Stomach (tissue), 9 donors: ENCODE data around the gene SNN. TPM values are rescaled to one million over a fixed set of nuclear protein-coding genes. Genes with fewer than 3 reads are reported as not detected.
A peak's percentile ranks its signal among the peaks of the same experiment; 100 is the strongest.

Source experiments
- DNase-seq, 2 donors: peaks; one replicate each; pipeline versions ENCODE4 v3.0.0 to v3.0.0-alpha.2; 2013 to 2019
- H3K27ac ChIP-seq, 5 donors: fragments of 200-600 bp in 4 of 5; sonication (generic) in 4 of 5; one replicate each; pipeline ENCODE4 v1.5.1; 2013 to 2019; ENCODE audit warnings: mild to moderate bottlenecking in 1 of 5, moderate library complexity in 1 of 5
- H3K27me3 ChIP-seq, 3 donors: fragments of 200-600 bp; sonication (generic); one replicate each; pipeline ENCODE4 v1.5.1; 2017 to 2019; ENCODE audit warnings: mixed run types in 1 of 3
- H3K36me3 ChIP-seq, 4 donors: fragments of 200-600 bp; sonication (generic); 1 replicate in 3 of 4; 2 replicates in 1 of 4; pipeline ENCODE4 v1.5.1; 2016 to 2019
- H3K4me1 ChIP-seq, 4 donors: fragments of 200-600 bp; sonication (generic); one replicate each; pipeline ENCODE4 v1.5.1; 2016 to 2019
- H3K4me3 ChIP-seq, 4 donors: fragments of 200-600 bp; sonication (generic) in 3 of 4; one replicate each; pipeline ENCODE4 v1.5.1; 2016 to 2019; ENCODE audit warnings: mild to moderate bottlenecking in 1 of 4
- H3K9me3 ChIP-seq, 4 donors: fragments of 200-600 bp; sonication (generic); one replicate each; pipeline ENCODE4 v1.5.1; 2016 to 2019
- EP300 ChIP-seq: sonication (generic); formaldehyde crosslinking; IDR thresholded peaks from one replicate; pipeline ENCODE4 v1.6.1; 2017; ENCODE audit warnings: antibody characterized with exemption
- POLR2A ChIP-seq, 4 donors: fragments of 450-650 bp; IDR thresholded peaks; one replicate each; pipeline ENCODE4 v1.6.1; 2016; ENCODE audit warnings: antibody characterized with exemption in 4 of 4, control low read depth in 2 of 4, mild to moderate bottlenecking in 1 of 4, moderate library complexity in 1 of 4
- POLR2AphosphoS5 ChIP-seq, 3 donors: sonication (generic); formaldehyde crosslinking; IDR thresholded peaks; one replicate each; pipeline ENCODE4 v1.6.1; 2016; ENCODE audit warnings: antibody characterized with exemption in 3 of 3
- WGBS, 5 donors: extraction: QIAGEN DNeasy Blood & Tissue Kit in 3 of 5; methylation state at CpG; one replicate each; pipeline versions ENCODE4 v1.1.5 to v1.1.7; 2013 to 2018; 5-methylcytosine and 5-hydroxymethylcytosine counted together
- intact Hi-C: fragments of 100-400 bp; cut with DNase I; formaldehyde crosslinking; loops from one replicate; pipeline ENCODE4 v1.15.1; 2023; ENCODE audit warnings: low total_unique reads
- polyA plus RNA-seq, 3 donors: library from polyadenylated mRNA; stranded (reverse); fragments of 200-250 nt; gene quantifications; one replicate each; pipeline ENCODE4 v1.2.3, GENCODE V29; 2013
- total RNA-seq, 5 donors: library from RNA; depleted of rRNA; stranded (reverse); fragments of >200 nt; gene quantifications; one replicate each; pipeline versions ENCODE4 v1.1.0 to v1.2.3, GENCODE V29; 2014 to 2016
- TF ChIP-seq, protein P1 (sequence below), 7 experiments: fragments of 450-650 bp in 4 of 7; fragments of 200-600 bp in 3 of 7; sonication (generic) in 3 of 7; IDR thresholded peaks; one replicate each; pipeline ENCODE4 v1.5.1; 2016 to 2019; ENCODE audit warnings: antibody characterized with exemption in 7 of 7, control low read depth in 2 of 7, mild to moderate bottlenecking in 1 of 7
- donor health status: healthy with polysubstance abuse.
- donor health status: Bipolar disorder and iron deficiency.
- donor health status: healthy.

The SNN gene
- total and polyA plus RNA-seq, 8 donors: 2.9 to 25.0 (median 13.7) TPM

DNA sequence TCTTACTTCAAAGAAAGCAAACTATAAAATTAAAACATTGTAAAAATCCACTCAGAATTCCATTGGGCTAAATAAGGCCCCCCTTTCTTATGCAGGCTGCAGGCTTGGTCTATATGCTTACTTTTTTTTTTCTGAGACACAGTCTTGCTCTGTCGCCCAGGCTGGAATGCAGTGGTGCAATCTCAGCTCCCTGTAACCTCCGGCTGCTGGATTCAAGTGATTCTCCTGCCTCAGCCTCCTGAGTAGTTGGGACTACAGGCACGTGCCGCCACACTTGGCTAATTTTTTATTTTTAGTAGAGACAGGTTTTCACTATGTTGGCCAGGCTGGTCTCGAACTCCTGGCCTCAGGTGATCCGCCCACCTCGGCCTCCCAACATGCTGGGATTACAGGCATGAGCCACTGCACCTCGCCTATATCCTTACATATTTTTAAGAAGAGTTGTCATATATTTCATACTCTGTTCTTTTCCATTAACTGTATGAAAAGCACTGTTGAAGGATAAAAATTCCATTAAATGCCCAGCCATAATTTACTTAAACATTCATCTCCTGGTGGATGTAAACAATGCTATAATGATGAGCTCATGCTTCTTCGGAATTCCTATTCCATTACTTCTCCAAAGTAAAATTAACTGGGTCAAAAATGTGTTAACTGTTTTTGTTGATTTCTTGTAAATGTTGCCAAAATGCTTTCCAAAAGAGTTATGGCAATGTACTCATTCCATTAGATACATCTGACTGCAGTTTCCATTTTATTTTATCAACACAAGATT, 17.8 kb downstream of the SNN start:
- Histone ChIP-seq H3K4me3 (no peak overlapping the region), H3K27ac (peak overlapping the region in 2 of 5 donors; percentile 1 to 47), H3K36me3 (peaks cover 63 to 84% (median 79%) of the 10 kb centered on the region in 4 donors), H3K4me1 (peaks cover 14 to 74% (median 49%) of the 10 kb centered on the region in 4 donors), H3K27me3 (no peaks in the 10 kb centered on the region), H3K9me3 (no peaks in the 10 kb centered on the region)
- DNase-seq: peak in 1 of 2 donors; percentile 9
- 72 to 86% (median 82%) methylated on average over 9 of the region's 9 CpGs for WGBS, 5 donors
- TF ChIP-seq, protein P1, sequence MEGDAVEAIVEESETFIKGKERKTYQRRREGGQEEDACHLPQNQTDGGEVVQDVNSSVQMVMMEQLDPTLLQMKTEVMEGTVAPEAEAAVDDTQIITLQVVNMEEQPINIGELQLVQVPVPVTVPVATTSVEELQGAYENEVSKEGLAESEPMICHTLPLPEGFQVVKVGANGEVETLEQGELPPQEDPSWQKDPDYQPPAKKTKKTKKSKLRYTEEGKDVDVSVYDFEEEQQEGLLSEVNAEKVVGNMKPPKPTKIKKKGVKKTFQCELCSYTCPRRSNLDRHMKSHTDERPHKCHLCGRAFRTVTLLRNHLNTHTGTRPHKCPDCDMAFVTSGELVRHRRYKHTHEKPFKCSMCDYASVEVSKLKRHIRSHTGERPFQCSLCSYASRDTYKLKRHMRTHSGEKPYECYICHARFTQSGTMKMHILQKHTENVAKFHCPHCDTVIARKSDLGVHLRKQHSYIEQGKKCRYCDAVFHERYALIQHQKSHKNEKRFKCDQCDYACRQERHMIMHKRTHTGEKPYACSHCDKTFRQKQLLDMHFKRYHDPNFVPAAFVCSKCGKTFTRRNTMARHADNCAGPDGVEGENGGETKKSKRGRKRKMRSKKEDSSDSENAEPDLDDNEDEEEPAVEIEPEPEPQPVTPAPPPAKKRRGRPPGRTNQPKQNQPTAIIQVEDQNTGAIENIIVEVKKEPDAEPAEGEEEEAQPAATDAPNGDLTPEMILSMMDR (IDR thresholded peaks at IDR 0.05): no peak
- TF ChIP-seq POLR2AphosphoS5 (IDR thresholded peaks at IDR 0.05): no peak
- intact Hi-C loops: no loop called here

DNA sequence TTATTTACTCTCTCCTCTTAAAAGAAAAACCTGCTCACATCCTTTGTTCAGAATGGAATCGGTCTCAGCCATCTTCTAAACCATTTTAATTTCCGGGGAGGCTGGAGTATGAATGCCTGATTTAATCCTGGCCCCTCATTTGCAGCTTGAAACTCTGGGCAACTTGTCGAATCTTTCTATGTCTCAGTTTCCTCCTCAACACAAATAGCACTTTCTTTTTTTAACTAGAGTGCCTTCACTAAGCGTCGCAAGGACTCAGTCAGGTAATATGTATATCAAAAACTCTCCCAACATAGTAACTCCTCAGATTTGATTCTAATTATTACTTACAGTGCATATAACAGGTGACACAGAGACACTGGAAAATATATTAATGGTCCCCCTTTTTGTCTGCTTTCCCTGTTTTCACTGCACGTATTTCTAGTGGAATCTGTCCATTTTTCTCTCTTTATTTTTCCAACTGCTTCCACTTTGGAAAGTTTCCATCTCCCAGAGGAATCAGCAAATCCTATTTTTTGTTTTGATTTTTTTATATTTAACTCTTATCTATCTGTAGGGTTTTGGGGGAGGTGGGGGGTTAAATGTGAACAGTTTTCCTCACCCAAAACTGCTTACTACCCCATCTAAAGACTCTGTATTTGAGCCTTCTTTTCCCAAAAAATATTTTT, 18.6 kb downstream of the SNN start:
- Histone ChIP-seq H3K4me1 (peaks cover 6 to 67% (median 43%) of the 10 kb centered on the region in 4 donors), H3K4me3 (no peak overlapping the region), H3K36me3 (peaks cover 67 to 85% (median 80%) of the 10 kb centered on the region in 4 donors), H3K27me3 (no peaks in the 10 kb centered on the region), H3K27ac (peak overlapping the region in 2 of 5 donors; percentile 1 to 47), H3K9me3 (no peaks in the 10 kb centered on the region)
- 58 to 78% (median 66%) methylated on average over 6 of the region's 6 CpGs for WGBS, 5 donors
- no peak for DNase-seq
- intact Hi-C loops: no loop called here
- TF ChIP-seq, protein P1 (IDR thresholded peaks at IDR 0.05): no peak
- no peak for TF ChIP-seq POLR2AphosphoS5 (IDR thresholded peaks at IDR 0.05)
- no peak for TF ChIP-seq EP300
- no peak for TF ChIP-seq POLR2A (IDR thresholded peaks at IDR 0.05)

DNA sequence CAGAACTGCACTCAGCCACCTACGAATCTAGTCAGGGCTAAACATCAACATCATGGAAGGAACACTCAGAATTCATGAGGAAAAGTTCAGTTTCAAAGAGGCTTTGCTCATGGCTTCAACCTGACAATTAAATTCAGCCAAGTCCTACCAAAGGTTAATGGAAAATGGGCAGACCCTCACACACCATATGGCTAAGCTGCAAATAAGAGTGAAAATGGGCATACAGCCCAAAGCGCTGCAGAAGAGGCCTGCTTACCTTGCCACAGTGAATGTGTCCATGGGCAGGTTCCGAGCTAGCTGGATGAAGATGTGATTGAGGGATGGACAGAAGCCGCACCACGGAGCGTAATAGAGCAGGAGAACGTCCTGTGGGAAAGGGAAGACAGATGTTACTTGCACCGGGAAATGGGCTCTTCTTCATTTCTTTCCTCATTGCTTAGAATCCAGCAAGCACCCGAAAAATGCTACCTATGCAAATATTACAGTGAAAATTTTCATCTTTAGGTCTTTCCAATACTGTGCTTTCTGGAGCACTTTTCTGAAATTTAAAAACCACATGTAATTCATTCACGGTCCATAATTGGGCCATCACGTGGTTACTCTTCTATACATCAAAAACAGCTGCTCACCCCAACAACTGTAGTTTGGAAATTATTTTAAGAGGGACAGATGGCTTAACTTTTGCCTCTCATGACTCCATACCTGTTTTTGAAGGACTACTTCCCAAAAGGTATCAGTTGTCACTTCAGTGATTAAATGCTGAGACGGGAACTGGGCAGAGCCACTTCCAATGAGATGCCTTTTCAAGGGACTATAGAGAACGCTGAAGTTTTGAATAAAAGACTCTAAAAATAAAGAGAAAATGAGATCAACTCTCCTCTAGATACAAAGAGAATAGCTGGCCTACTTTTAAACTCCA, 19.6 kb downstream of the SNN start:
- WGBS, 5 donors: 88 to 92% (median 92%) methylated on average over 13 of the region's 13 CpGs
- Histone ChIP-seq H3K4me1 (peaks cover 5 to 59% (median 35%) of the 10 kb centered on the region in 4 donors), H3K36me3 (peaks cover 59 to 85% (median 81%) of the 10 kb centered on the region in 4 donors), H3K4me3 (no peak overlapping the region), H3K27ac (peak overlapping the region in 1 of 5 donors; percentile 47), H3K9me3 (no peaks in the 10 kb centered on the region), H3K27me3 (no peaks in the 10 kb centered on the region)
- intact Hi-C loops: no loop called here
- DNase-seq: peak in 1 of 2 donors; percentile 17
- no peak for TF ChIP-seq POLR2AphosphoS5 (IDR thresholded peaks at IDR 0.05)
- TF ChIP-seq, protein P1 (IDR thresholded peaks at IDR 0.05): no peak
- no peak for TF ChIP-seq POLR2A (IDR thresholded peaks at IDR 0.05)
- no peak for TF ChIP-seq EP300

DNA sequence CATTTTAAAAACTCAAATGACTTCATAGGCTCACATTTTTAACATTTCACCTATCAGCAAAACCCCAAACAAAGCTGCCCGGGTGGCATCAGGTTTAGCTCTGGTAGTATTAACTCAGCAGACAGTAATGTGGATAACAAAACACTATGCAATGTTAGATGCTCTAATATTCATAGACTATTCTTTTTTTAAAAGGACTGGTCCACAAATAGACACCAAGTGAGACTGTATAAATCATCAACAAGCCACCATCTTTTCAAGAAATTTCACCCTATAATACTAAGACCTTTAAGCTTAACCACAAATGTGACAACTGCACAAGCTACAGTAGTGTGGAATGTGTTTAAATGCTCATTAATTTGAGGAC, 20.2 kb downstream of the SNN start:
- H3K27ac ChIP-seq: peak overlapping the region in 3 of 5 donors; percentile 28 to 51 (median 47)
- WGBS, 5 donors: 47 to 67% (median 56%) methylated on average over 1 of the region's 1 CpG
- H3K9me3 ChIP-seq: no peaks in the 10 kb centered on the region
- H3K4me1 ChIP-seq: peaks cover 5 to 55% (median 33%) of the 10 kb centered on the region in 4 donors
- no peaks in the 10 kb centered on the region for H3K27me3 ChIP-seq
- no peak for DNase-seq
- TF ChIP-seq, protein P1 (IDR thresholded peaks at IDR 0.05): no peak
- TF ChIP-seq POLR2A (IDR thresholded peaks at IDR 0.05): no peak
- TF ChIP-seq POLR2AphosphoS5 (IDR thresholded peaks at IDR 0.05): no peak
- no peak for TF ChIP-seq EP300
- no peak overlapping the region for H3K4me3 ChIP-seq
- peaks cover 55 to 82% (median 80%) of the 10 kb centered on the region in 4 donors for H3K36me3 ChIP-seq
- intact Hi-C loops: no loop called here
